SIG-M5 treated with dmso at 0.1 percent for 504 hours (cell line): ENCODE data around the gene RAB13.
A peak's percentile ranks its signal among the peaks of the same experiment; 100 is the strongest.

Source experiments
- DNase-seq: peaks from one replicate; lab custom pipeline; 2025; ENCODE audit not compliant: unreplicated experiment; lab: John Stamatoyannopoulos, UW

The RAB13 gene

GRCh38 chr1:153978274-153978909 lies 7.7 kb downstream of the RAB13 start:
- DNase-seq = no peak

GRCh38 chr1:153977250-153978240 lies 8.6 kb downstream of the RAB13 start, which contains the start of gene JTB:
Gene JTB, minus strand, starts transcription at chr1:153977674. Its CDS starts 422 bp downstream, at chr1:153977252.
- peak; percentile 90 for DNase-seq

DNA sequence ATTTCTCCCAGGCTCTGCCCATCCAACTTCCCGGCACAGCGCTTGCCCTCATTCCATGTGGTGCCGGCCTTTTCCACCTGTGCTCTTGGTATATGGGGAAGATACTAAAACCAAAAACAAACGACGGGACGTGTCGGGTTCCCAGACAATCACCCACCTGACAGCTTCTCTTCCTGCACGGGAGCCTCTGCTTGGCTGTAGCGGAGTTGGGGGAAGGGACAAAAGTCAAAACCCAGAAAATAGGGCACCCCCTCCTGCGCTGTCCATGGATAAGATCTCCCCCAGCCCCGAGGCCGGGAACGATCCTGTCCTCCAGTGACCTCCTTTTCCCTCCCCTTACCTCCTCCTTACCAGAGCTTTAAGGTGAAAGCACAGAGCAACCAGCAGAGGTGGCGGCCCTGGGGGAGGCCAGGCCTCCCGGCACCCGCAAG lies 9.3 kb downstream of the RAB13 start:
- DNase-seq = no peak

DNA sequence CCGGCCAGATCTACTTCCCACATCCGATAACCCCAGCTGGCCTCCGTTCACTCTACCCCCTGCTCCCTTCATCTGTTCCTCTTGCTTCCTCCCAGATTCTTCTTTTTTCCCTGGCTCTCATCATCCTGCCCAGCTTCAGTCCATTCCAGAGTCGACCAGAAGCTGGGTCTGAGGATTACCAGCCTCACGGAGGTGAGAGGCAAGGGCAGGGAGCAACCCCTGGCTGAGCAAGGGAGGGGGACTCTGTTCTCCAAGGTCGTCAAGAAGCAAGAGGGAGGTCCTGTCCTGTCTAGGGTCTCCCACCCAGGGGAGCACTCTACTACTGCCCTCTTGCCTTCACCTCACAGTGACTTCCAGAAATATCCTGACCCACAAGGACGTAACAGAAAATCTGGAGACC lies 12.6 kb downstream of the RAB13 start:
- no peak for DNase-seq

- DNase-seq = no peak
Measured at GRCh38 chr1:153973071-153973470, 13.1 kb downstream of the RAB13 start.

DNA sequence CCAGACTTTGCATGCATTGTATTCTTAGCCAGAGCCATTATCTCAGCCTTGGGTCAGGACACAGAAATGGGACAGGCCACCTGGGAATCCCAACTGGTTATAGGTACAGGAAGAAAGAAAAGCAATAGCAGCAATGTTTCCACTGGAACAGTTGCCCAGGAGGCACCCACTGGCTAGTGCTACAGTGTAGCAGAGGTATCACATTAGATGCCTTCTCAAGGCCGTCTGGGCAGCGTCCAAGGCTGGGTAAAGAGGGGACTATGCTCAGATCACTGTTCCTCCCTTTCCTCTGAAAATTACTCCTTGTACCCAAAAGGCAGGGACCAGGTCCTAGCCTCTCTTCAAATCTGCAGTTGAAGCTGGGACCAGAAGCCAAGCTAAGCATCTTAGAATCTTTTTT lies 15.8 kb downstream of the RAB13 start:
- no peak for DNase-seq

DNA sequence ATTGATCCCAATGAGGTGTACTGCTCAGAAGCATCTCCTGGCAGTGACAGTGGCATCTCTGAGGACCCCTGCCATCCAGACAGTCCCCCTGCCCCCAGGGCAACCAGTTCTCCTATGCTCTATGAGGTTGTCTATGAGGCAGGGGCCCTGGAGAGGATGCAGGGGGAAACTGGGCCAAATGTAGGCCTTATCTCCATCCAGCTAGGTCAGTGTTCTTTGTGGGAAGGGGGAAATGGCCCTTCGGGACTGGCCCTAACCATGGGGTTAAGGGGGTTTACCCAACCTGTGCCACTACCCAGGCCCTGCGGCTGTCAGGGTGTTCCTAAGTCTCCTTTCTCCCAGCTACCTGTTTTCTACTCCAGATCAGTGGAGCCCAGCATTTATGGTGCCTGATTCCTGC lies 17.2 kb downstream of the RAB13 start:
- DNase-seq = no peak

DNA sequence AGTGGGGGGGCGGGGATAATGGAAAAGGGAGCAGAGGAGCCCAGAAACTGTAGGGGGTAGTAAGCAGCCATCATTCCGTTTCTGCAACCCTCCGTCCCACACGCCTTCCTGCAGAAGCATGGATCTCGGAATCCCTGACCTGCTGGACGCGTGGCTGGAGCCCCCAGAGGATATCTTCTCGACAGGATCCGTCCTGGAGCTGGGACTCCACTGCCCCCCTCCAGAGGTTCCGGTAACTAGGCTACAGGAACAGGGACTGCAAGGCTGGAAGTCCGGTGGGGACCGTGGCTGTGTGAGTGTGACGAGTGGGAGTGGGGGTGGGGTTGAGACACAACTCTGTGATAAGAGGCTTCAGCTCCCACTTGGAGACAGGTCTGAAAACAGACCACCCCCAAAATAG lies 17.7 kb downstream of the RAB13 start:
- DNase-seq = no peak

- no peak for DNase-seq
Measured at GRCh38 chr1:153968000-153968363, 18.2 kb downstream of the RAB13 start.

GRCh38 chr1:153967107-153967999 lies 18.8 kb downstream of the RAB13 start, which contains the start of gene CREB3L4:
Gene CREB3L4, plus strand, starts transcription at chr1:153967902. Its CDS starts 624 bp downstream, at chr1:153968526.
- peak; percentile 100 for DNase-seq

DNA sequence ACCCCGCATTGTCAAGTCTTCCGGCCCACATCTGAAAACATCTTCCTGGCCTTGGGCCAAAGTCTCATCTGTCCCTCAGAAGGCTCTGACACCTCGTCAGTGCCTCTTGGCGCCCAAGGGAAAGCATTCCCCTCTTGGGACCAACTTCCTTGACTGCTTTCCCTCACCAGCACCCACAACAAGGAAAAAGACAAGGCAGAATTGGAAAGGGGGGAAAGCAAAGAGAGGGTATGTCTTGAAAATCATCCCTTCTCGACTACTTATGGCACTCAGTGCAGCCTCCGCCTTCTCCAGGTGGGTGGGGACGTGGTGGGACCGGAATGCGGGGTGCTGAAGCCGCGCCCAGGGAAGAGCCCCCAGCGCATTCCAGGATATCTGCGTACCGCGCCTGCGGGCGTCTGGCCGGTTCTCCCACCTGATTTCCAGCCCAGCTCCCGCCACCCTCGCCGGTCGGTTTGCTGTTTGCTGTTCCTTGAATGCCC lies 22.2 kb downstream of the RAB13 start:
- peak; percentile 70 for DNase-seq

- peak; percentile 98 for DNase-seq
Measured at GRCh38 chr1:153963030-153963849, 22.9 kb downstream of the RAB13 start, which contains the start of gene SLC39A1. Gene SLC39A1, minus strand, starts transcription at chr1:153963537. Its CDS starts 822 bp downstream, at chr1:153962715.

GRCh38 chr1:153962088-153963029 lies 23.8 kb downstream of the RAB13 start:
- peak; percentile 56 for DNase-seq

DNA sequence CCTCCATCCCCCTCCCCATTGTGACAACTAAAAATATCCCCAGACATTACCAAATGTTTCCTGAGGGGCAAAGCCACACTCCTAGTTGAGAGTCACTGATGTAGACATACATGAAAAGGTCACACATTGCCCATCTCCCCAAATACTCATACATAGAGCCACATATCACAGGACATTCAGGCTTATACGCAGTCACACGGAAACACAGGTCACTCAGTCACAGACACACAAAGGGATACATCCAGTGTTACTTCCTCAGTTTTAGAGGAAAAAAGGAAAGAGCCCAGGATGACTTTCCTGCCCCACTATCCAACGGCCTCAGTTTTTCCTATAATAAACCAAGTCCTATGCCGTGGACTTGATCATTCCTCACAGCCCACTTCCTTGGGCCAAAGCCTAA lies 24.7 kb downstream of the RAB13 start:
- DNase-seq = no peak

DNA sequence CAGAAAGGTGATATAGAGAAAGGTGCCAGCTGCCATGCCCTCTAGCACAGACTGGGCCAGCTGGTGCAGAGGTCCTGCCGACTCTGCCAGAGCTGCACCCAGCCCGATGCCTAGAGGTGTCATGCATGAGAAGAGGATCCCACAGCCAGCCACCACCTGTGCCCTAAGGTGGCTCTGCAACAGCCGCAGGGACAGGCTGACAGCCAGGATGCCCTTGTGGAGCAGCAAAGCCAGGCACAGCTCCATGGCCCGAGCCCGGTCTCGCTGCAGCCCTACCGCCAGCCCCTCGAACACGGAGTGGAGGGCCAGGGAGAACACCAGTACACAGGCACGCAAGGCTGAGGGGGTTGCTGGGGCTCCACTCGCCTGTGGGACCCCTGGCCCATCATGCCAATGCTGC lies 25.9 kb downstream of the RAB13 start:
- DNase-seq = no peak

- DNase-seq = no peak
Measured at GRCh38 chr1:153959454-153959853, 26.7 kb downstream of the RAB13 start.

DNA sequence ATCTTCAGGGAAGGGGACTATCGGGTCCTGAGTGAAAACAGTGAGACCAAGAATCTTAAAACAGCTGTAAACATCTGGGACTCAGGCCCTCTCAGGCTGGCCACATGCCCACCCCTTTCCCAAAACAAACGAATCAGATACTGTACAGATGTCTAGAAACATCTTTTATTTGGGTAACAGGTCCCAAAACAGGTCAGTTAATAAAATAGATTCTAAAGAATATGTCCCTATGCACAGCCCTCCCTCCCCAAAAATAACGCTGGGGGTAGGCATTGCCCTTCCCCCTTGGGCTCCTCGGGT lies 27.2 kb downstream of the RAB13 start:
- DNase-seq = no peak

GRCh38 chr1:153958111-153958960 lies 27.8 kb downstream of the RAB13 start, which contains the start of gene CRTC2:
Gene CRTC2, minus strand, starts transcription at chr1:153958612. Its CDS starts 115 bp downstream, at chr1:153958497.
- DNase-seq = peak; percentile 100
